ENCODE results near the gene ADARB1. TPM values are rescaled to one million over a fixed set of nuclear protein-coding genes. Genes with fewer than 3 reads are reported as not detected.
A peak's percentile ranks its signal among the peaks of the same experiment; 100 is the strongest.

Gene ADARB1
- total and polyA plus RNA-seq, 2 of the 4 experiments (the other 2 are of a cell fraction), result 39.8 to 47.3 TPM

DNA sequence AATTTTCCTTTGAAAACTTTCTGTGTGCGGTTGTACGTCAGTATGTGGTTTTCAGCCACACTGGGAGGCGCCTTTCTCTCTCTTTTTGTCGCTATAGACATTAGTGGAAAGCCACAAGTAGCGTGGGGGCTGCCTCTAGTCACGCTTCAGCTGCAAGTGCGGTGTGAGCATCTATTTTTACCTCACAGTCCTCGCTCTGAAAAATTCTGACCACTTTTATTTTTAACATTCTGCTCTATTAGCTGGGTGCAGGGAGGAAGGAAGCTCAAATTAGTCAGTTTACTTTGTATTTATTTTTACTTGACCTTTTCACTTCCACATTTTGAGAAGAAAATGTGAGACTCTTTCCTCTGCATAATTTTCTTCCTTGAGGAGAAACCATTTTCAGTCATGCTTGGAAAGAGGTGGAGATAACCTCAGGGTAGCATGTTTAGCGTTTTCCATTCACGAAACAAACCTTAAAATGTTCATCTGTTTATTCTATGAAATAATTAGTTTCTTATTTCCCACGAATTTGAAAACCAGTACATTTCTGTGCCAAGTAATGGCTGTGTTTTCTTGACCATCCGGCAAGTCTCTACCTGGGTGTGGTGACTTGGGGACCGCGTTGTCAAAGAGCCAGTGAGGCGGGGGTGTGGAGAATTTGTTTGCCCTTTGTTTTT lies 35.6 kb downstream of the ADARB1 start:
- no peak overlapping the region for H3K27ac ChIP-seq (ENCODE audit: insufficient read depth, low read length)
- no peak overlapping the region for H3K9ac ChIP-seq (ENCODE audit: low read depth, low read length)

More for the DNA sequence above, 35.6 kb downstream of the ADARB1 start:
- Histone ChIP-seq H4K91ac (ENCODE audit: insufficient read depth, low read depth, low read length) (no peak overlapping the region), H3K4me2 (ENCODE audit: low read depth, low read length) (0 out of 2 replicates have a peak overlapping the region, but pooled peaks have one; percentile 18), H2BK5ac (ENCODE audit: low read depth, low read length, poor library complexity, severe bottlenecking) (no peak overlapping the region), H3K9me1 (ENCODE audit: insufficient read depth, low read length) (peaks cover 33% of the 10 kb centered on the region), H2BK15ac (ENCODE audit: low read depth, low read length) (no peak overlapping the region), H2BK20ac (ENCODE audit: low read depth, low read length) (no peak overlapping the region), H3K18ac (ENCODE audit: low read depth, low read length) (no peak overlapping the region), H3K36me3 (ENCODE audit: control insufficient read depth, insufficient read depth, low read length) (peaks cover 17% of the 10 kb centered on the region), H3K56ac (ENCODE audit: extremely low read depth, insufficient read depth, low read length) (no peak overlapping the region), H2BK120ac (ENCODE audit: low read depth, low read length) (no peak overlapping the region), H3K27me3 (ENCODE audit: control insufficient read depth, insufficient read depth, low read length) (no peaks in the 10 kb centered on the region), H3K14ac (replicated peaks; ENCODE audit: low read depth, low read length) (no peak overlapping the region), H4K8ac (ENCODE audit: low read depth in 2 of 2, low read length in 2 of 2) (no peak overlapping the region), H4K20me1 (ENCODE audit: insufficient read depth, low read length) (peaks cover 97% of the 10 kb centered on the region), H3K79me1 (ENCODE audit: low read depth in 1 of 2, low read length in 2 of 2) (peaks cover 14 to 90% of the 10 kb centered on the region in 2 experiments; a peak in 3 of 4 replicates), H3K4ac (ENCODE audit: low read depth, low read length) (no peak overlapping the region), H2AK9ac (replicated peaks; ENCODE audit: low read depth, low read length, poor library complexity) (no peak overlapping the region), H3K4me1 (ENCODE audit: control insufficient read depth, insufficient read depth, low read length) (peaks cover 20% of the 10 kb centered on the region), H2AK5ac (ENCODE audit: low read depth, low read length) (no peak overlapping the region), H3K4me3 (ENCODE audit: insufficient read depth, low read depth, low read length) (no peak overlapping the region), H2AFZ (replicated peaks; ENCODE audit: low read length, poor library complexity) (no peak overlapping the region), H4K5ac (ENCODE audit: low read depth, low read length) (no peak overlapping the region), H3K23ac (ENCODE audit: low read depth, low read length) (no peak overlapping the region), H3K9me3 (ENCODE audit: control insufficient read depth, insufficient read depth, low read length) (no peaks in the 10 kb centered on the region)
- dilution Hi-C loops (cut with HindIII; ENCODE audit: low sequenced_read_pairs, unreplicated experiment) (no loop called here), in situ Hi-C loops (cut with MboI; ENCODE audit: low sequenced_read_pairs) (loop anchor here (25.0 kb wide), 1 partner anchor 298 kb away; the partner anchor contains the start of genes SUMO3 and UBE2G2), intact Hi-C loops (cut with micrococcal nuclease) (no loop called here)
- TF ChIP-seq RFX5 (IDR thresholded peaks at IDR 0.05; ENCODE audit: low read depth, low read length) (no peak), NFE2L2 (IDR thresholded peaks at IDR 0.05; ENCODE audit: low read depth, low read length) (no peak), RAD21 (IDR thresholded peaks at IDR 0.05; ENCODE audit: low read length) (no peak), BHLHE40 (IDR thresholded peaks at IDR 0.05; ENCODE audit: low read depth, low read length) (no peak), MAZ (IDR thresholded peaks at IDR 0.05; ENCODE audit: borderline replicate concordance, low read depth, low read length) (no peak), FOS (IDR thresholded peaks at IDR 0.05; ENCODE audit: low read depth, low read length) (no peak), SMC3 (IDR thresholded peaks at IDR 0.05; ENCODE audit: low read depth, low read length) (no peak), MAFK (IDR thresholded peaks at IDR 0.05; ENCODE audit: low read depth, low read length) (no peak), POLR2A (IDR thresholded peaks at IDR 0.05; ENCODE audit: low read depth, low read length) (no peak), MXI1 (IDR thresholded peaks at IDR 0.05; ENCODE audit: borderline replicate concordance, low read depth, low read length) (no peak)
- TF ChIP-seq, protein P1, sequence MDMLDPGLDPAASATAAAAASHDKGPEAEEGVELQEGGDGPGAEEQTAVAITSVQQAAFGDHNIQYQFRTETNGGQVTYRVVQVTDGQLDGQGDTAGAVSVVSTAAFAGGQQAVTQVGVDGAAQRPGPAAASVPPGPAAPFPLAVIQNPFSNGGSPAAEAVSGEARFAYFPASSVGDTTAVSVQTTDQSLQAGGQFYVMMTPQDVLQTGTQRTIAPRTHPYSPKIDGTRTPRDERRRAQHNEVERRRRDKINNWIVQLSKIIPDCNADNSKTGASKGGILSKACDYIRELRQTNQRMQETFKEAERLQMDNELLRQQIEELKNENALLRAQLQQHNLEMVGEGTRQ (IDR thresholded peaks at IDR 0.05; ENCODE audit: low read depth, low read length), result no peak
- TF ChIP-seq, protein P2, sequence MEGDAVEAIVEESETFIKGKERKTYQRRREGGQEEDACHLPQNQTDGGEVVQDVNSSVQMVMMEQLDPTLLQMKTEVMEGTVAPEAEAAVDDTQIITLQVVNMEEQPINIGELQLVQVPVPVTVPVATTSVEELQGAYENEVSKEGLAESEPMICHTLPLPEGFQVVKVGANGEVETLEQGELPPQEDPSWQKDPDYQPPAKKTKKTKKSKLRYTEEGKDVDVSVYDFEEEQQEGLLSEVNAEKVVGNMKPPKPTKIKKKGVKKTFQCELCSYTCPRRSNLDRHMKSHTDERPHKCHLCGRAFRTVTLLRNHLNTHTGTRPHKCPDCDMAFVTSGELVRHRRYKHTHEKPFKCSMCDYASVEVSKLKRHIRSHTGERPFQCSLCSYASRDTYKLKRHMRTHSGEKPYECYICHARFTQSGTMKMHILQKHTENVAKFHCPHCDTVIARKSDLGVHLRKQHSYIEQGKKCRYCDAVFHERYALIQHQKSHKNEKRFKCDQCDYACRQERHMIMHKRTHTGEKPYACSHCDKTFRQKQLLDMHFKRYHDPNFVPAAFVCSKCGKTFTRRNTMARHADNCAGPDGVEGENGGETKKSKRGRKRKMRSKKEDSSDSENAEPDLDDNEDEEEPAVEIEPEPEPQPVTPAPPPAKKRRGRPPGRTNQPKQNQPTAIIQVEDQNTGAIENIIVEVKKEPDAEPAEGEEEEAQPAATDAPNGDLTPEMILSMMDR (conservative IDR thresholded peaks at IDR 0.05; ENCODE audit: low read depth, low read length), result no peak
- TF ChIP-seq, protein P3, sequence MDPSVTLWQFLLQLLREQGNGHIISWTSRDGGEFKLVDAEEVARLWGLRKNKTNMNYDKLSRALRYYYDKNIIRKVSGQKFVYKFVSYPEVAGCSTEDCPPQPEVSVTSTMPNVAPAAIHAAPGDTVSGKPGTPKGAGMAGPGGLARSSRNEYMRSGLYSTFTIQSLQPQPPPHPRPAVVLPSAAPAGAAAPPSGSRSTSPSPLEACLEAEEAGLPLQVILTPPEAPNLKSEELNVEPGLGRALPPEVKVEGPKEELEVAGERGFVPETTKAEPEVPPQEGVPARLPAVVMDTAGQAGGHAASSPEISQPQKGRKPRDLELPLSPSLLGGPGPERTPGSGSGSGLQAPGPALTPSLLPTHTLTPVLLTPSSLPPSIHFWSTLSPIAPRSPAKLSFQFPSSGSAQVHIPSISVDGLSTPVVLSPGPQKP (IDR thresholded peaks at IDR 0.05; ENCODE audit: borderline replicate concordance, low read depth, low read length), result no peak
- BruUV-seq (replicated peaks), result no TSS peak
- 88% methylated on average over 3 of the region's 15 CpGs; no CpG with 5 or more reads in 1 of the 2 experiments for WGBS, 2 experiments (ENCODE audit: extremely low coverage in 2 of 2, insufficient read length in 1 of 2)
- ATAC-seq (ENCODE audit: low read depth) (no peak), DNase-seq (no peak)
- ChIA-PET POLR2A (ENCODE audit: unreplicated experiment) (no interaction called here), CTCF (no interaction called here)

All from IMR-90 (cell line).